ENCODE data around the gene PPARD. TPM values are rescaled to one million over a fixed set of nuclear protein-coding genes. Genes with fewer than 3 reads are reported as not detected.

PPARD gene
- polyA plus RNA-seq, 2 of the 4 experiments (the other 2 are of a cell fraction): 3.8 to 5.9 TPM

DNA sequence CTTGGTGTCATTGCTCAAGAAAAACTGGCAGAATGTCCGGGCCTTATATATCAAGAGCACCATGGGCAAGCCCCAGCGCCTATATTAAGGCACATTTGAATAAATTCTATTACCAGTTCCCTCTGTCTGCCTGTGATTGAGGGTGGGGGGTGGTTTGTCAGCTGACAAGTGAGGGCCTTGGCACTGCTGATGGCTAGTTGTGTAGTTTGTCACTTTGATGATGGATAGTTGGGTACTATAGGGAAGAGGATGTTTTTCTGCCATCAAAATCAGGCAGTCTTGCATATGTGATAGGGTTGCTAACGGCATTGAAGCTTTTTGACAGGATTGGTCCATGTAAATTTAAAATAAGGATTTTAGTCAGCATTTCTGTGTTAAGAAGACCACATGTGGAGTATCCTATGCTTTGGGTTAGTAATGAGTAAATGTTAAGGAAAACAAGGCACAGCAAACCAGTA, 128.3 kb downstream of the PPARD start:
- 22% methylated on average over 3 of the region's 3 CpGs for WGBS (ENCODE audit: missing lambda C conversion rate)
- Histone ChIP-seq H3K4me1 (peaks cover 33% of the 10 kb centered on the region), H3K27ac (peak overlapping the region in 1 of 2 experiments; percentile 42; a peak in 1 of 6 replicates), H3K9me3 (no peaks in the 10 kb centered on the region), H3K4me3 (peak overlapping the region; percentile 99), H3K4me2 (peak overlapping the region; percentile 98)
- ChIA-PET CTCF (interaction anchor here (0.6 to 1.2 kb wide), 2 partner anchors 127 to 360 kb away, joined by 3 to 4 read pairs; no protein-coding TSS in a partner anchor), POLR2A (no interaction called here)
- ATAC-seq: no peak
- no peak for DNase-seq (ENCODE audit: low read depth in 1 of 2, low spot score in 1 of 2)
- FAIRE-seq: no peak
- TF ChIP-seq EHF (CRISPR knock-in tag; IDR thresholded peaks at IDR 0.05) (no peak), BCL3 (IDR thresholded peaks at IDR 0.05) (0 out of 3 replicates have a peak, but pooled peaks have one; percentile 13)

- ATAC-seq (no peak), FAIRE-seq (no peak), DNase-seq (ENCODE audit: low read depth in 1 of 2, low spot score in 1 of 2) (no peak)
- peak overlapping the region; percentile 98 for H3K4me2 ChIP-seq
- H3K4me1 ChIP-seq: peaks cover 33% of the 10 kb centered on the region
- CTCF ChIA-PET: interaction anchor here (1.6 kb wide), 1 partner anchor 8 kb away, joined by 3 read pairs; no protein-coding TSS in a partner anchor
- WGBS (ENCODE audit: missing lambda C conversion rate): 64% methylated on average over 8 of the region's 8 CpGs
- H3K4me3 ChIP-seq: no peak overlapping the region; the same call in 2 of the 3 replicates
- H3K27ac ChIP-seq: peak overlapping the region in 1 of 2 experiments; percentile 42; a peak in 3 of 6 replicates
- POLR2A ChIA-PET: no interaction called here
- TF ChIP-seq JUN (IDR thresholded peaks at IDR 0.05) (0 out of 5 replicates have a peak, but pooled peaks of 1 of the 2 experiments have one; percentile 8), FOXS1 (CRISPR knock-in tag; IDR thresholded peaks at IDR 0.05) (no peak), BHLHE40 (IDR thresholded peaks at IDR 0.05; ENCODE audit: low read depth, low read length) (no peak)
- TF ChIP-seq, protein P1, sequence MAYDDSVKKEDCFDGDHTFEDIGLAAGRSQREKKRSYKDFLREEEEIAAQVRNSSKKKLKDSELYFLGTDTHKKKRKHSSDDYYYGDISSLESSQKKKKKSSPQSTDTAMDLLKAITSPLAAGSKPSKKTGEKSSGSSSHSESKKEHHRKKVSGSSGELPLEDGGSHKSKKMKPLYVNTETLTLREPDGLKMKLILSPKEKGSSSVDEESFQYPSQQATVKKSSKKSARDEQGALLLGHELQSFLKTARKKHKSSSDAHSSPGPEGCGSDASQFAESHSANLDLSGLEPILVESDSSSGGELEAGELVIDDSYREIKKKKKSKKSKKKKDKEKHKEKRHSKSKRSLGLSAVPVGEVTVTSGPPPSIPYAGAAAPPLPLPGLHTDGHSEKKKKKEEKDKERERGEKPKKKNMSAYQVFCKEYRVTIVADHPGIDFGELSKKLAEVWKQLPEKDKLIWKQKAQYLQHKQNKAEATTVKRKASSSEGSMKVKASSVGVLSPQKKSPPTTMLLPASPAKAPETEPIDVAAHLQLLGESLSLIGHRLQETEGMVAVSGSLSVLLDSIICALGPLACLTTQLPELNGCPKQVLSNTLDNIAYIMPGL (CRISPR knock-in tag; IDR thresholded peaks at IDR 0.05; ENCODE audit: borderline replicate concordance): no peak
- no peaks in the 10 kb centered on the region for H3K9me3 ChIP-seq
Measured at GRCh38 chr6:35471836-35472345, 129.5 kb downstream of the PPARD start.

GRCh38 chr6:35473075-35473849, 130.9 kb downstream of the PPARD start:
- Histone ChIP-seq H3K4me1 (peaks cover 29% of the 10 kb centered on the region), H3K4me2 (no peak overlapping the region; the same call in 2 of the 3 replicates), H3K27ac (no peak overlapping the region; a peak in 1 of 6 replicates), H3K9me3 (no peaks in the 10 kb centered on the region), H3K4me3 (no peak overlapping the region)
- CTCF ChIA-PET: interaction anchor here (1.6 kb wide), 1 partner anchor 10 kb away, joined by 3 read pairs; no protein-coding TSS in a partner anchor
- no peak for FAIRE-seq
- DNase-seq (ENCODE audit: low read depth in 1 of 2, low spot score in 1 of 2): no peak
- TF ChIP-seq GATA3 (IDR thresholded peaks at IDR 0.05; ENCODE audit: borderline replicate concordance): no peak
- no peak for TF ChIP-seq KDM1A (IDR thresholded peaks at IDR 0.05; ENCODE audit: low read depth)
- TF ChIP-seq BCL3 (IDR thresholded peaks at IDR 0.05): no peak
- TF ChIP-seq, protein P2, sequence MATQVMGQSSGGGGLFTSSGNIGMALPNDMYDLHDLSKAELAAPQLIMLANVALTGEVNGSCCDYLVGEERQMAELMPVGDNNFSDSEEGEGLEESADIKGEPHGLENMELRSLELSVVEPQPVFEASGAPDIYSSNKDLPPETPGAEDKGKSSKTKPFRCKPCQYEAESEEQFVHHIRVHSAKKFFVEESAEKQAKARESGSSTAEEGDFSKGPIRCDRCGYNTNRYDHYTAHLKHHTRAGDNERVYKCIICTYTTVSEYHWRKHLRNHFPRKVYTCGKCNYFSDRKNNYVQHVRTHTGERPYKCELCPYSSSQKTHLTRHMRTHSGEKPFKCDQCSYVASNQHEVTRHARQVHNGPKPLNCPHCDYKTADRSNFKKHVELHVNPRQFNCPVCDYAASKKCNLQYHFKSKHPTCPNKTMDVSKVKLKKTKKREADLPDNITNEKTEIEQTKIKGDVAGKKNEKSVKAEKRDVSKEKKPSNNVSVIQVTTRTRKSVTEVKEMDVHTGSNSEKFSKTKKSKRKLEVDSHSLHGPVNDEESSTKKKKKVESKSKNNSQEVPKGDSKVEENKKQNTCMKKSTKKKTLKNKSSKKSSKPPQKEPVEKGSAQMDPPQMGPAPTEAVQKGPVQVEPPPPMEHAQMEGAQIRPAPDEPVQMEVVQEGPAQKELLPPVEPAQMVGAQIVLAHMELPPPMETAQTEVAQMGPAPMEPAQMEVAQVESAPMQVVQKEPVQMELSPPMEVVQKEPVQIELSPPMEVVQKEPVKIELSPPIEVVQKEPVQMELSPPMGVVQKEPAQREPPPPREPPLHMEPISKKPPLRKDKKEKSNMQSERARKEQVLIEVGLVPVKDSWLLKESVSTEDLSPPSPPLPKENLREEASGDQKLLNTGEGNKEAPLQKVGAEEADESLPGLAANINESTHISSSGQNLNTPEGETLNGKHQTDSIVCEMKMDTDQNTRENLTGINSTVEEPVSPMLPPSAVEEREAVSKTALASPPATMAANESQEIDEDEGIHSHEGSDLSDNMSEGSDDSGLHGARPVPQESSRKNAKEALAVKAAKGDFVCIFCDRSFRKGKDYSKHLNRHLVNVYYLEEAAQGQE (IDR thresholded peaks at IDR 0.05): no peak
- no peak for TF ChIP-seq NPAS2 (CRISPR knock-in tag; IDR thresholded peaks at IDR 0.05; ENCODE audit: borderline replicate concordance)
- TF ChIP-seq HOXB5 (CRISPR knock-in tag; IDR thresholded peaks at IDR 0.05): no peak
- TF ChIP-seq, protein P3, sequence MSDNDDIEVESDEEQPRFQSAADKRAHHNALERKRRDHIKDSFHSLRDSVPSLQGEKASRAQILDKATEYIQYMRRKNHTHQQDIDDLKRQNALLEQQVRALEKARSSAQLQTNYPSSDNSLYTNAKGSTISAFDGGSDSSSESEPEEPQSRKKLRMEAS (IDR thresholded peaks at IDR 0.05): no peak
- TF ChIP-seq EHMT2 (IDR thresholded peaks at IDR 0.05; ENCODE audit: low read depth): no peak
- TF ChIP-seq, protein P1 (CRISPR knock-in tag; IDR thresholded peaks at IDR 0.05; ENCODE audit: borderline replicate concordance): no peak
- no peak for TF ChIP-seq RAD21 (conservative IDR thresholded peaks at IDR 0.05 in 1 of 2, IDR thresholded peaks at IDR 0.05 in 1 of 2)
- TF ChIP-seq POLR2A (IDR thresholded peaks at IDR 0.05; ENCODE audit: low read length): no peak
- ATAC-seq: no peak
- 76% methylated on average over 5 of the region's 9 CpGs for WGBS (ENCODE audit: missing lambda C conversion rate)
- POLR2A ChIA-PET: interaction anchor here (0.7 kb wide), 1 partner anchor 16 kb away, joined by 5 read pairs; no protein-coding TSS in a partner anchor
